Heart right ventricle (tissue), 16 donors: ENCODE results near the gene MARK3. TPM values are rescaled to one million over a fixed set of nuclear protein-coding genes. Genes with fewer than 3 reads are reported as not detected.

Source experiments
- ATAC-seq, 8 donors: fragments of 200-7000 bp; cut with Tn5 transposase; one replicate each; pipeline ENCODE4 v1.9.1; 2020; ENCODE audit warnings: mild to moderate bottlenecking in 8 of 8, moderate library complexity in 8 of 8, moderate number of reproducible peaks in 1 of 8
- DNase-seq, 2 donors: peaks; one replicate each; pipeline ENCODE4 v3.0.0-alpha.2; 2020
- H3K27ac ChIP-seq, 10 donors: fragments of 200-600 bp; sonication (generic) in 2 of 10; one replicate each; pipeline versions ENCODE4 v1.5.0 to v1.8.0; 2020 to 2022; ENCODE audit warnings: mild to moderate bottlenecking in 3 of 10
- H3K27me3 ChIP-seq, 7 donors: fragments of 200-600 bp; one replicate each; pipeline ENCODE4 v1.8.0; 2021 to 2022; ENCODE audit warnings: mild to moderate bottlenecking in 2 of 7
- H3K36me3 ChIP-seq, 9 donors: fragments of 200-600 bp; sonication (generic) in 1 of 9; one replicate each; pipeline versions ENCODE4 v1.5.0 to v1.8.0; 2020 to 2022; ENCODE audit warnings: mild to moderate bottlenecking in 2 of 9
- H3K4me1 ChIP-seq, 9 donors: fragments of 200-600 bp; sonication (generic) in 1 of 9; one replicate each; pipeline versions ENCODE4 v1.5.0 to v1.8.0; 2020 to 2022; ENCODE audit warnings: mild to moderate bottlenecking in 4 of 9
- H3K4me3 ChIP-seq, 10 donors: fragments of 200-600 bp; sonication (generic) in 2 of 10; one replicate each; pipeline versions ENCODE4 v1.5.0 to v1.8.0; 2020 to 2022; ENCODE audit warnings: mild to moderate bottlenecking in 7 of 10, moderate library complexity in 2 of 10
- H3K9me3 ChIP-seq, 11 donors: fragments of 200-600 bp in 10 of 11; sonication (generic) in 2 of 11; one replicate each; pipeline versions ENCODE4 v1.5.0 to v1.8.0; 2013 to 2022; ENCODE audit warnings: mild to moderate bottlenecking in 2 of 11, control low read depth in 1 of 11, moderate library complexity in 1 of 11
- CTCF ChIP-seq, 9 donors: fragments of 200-600 bp; sonication (generic) in 2 of 9; IDR thresholded peaks; one replicate each; pipeline versions ENCODE4 v1.5.0 to v1.8.0; 2021 to 2022; ENCODE audit warnings: antibody characterized with exemption in 9 of 9, mild to moderate bottlenecking in 5 of 9, moderate library complexity in 1 of 9
- WGBS, 2 donors: extraction: QIAGEN DNeasy Blood & Tissue Kit; methylation state at CpG; one replicate each; pipeline ENCODE4 v1.1.7; 2013; ENCODE audit warnings: inconsistent platforms in 1 of 2; 5-methylcytosine and 5-hydroxymethylcytosine counted together
- intact Hi-C, 10 donors: fragments of 100-400 bp; cut with DNase I; formaldehyde crosslinking; loops; one replicate each; pipeline versions ENCODE4 v1.11.1 to v1.14.2; 2022
- polyA plus RNA-seq, 2 donors: library from polyadenylated mRNA; stranded (reverse); fragments of 200-250 nt; gene quantifications; one replicate each; pipeline ENCODE4 v1.2.3, GENCODE V29; 2013
- total RNA-seq, 10 donors: library from RNA; stranded (reverse); fragmentation: NEBNext Ultra II Directional in 3 of 10; extraction: Animal tissue kit (Norgen Biotek cat#: 25700) in 3 of 10; gene quantifications; one replicate each; pipeline versions ENCODE4 v1.2.1 to v1.2.4, GENCODE V29; 2021 to 2023
- donor health status: Arrhythmogenic right ventricular cardiomyopathy.
- donor health status: ischemic (EF 13 %, LVEDD 7.1; RV severe dilation, severe dysfunction).
- donor health status: healthy with polysubstance abuse.
- donor health status: DM: no; HTN: yes; CAD: no.
- donor health status: DM: no; HTN: no; CAD: no.
- donor health status: ischemic (EF 25% LVEDD 6.9; RV normal size, moderate dysfunction).
- donor health status: ischemic (EF 25% LVEDD 5.7; RV mildly dilated, moderate dysfunction).
- donor health status: healthy.
- donor health status: DM: yes; HTN: yes; CAD: no.
- donor health status: Ischemic cardiomyopathy.
- donor health status: ischemic (EF 35%, LVEDD 5.7; RV mildly dilated, moderate dysfunction).
- donor health status: nonischemic (EF 11% LVEDD 7.7; RV severe dilation, severe dysfunction).
- donor health status: DM: yes; HTN: yes; CAD: no.
- donor health status: PGD.
- donor health status: ischemic (EF 29% LVEDD 5.4; RV normal size, mild dysfunction).
- donor health status: nonischemic (EF 23%, LVEDD 6.1; RV moderate dilation, normal function).

The MARK3 gene
- total and polyA plus RNA-seq, 12 donors = 62.3 to 246 (median 77.1) TPM

GRCh38 chr14:103526247-103526913 is 141.2 kb downstream of the MARK3 start:
- no peaks in the 10 kb centered on the region for H3K9me3 ChIP-seq
- no peaks in the 10 kb centered on the region for H3K36me3 ChIP-seq
- intact Hi-C loops = no loop called here
- peak in 1 of 2 donors; percentile 15 for DNase-seq
- WGBS, 2 donors = 68 to 72% methylated on average over 8 of the region's 8 CpGs
- no peak for TF ChIP-seq CTCF (IDR thresholded peaks at IDR 0.05)
- peaks cover 0 to 29% (median 0%) of the 10 kb centered on the region in 7 donors for H3K27me3 ChIP-seq
- no peak for ATAC-seq
- H3K27ac ChIP-seq = peak overlapping the region in 8 of 10 donors; percentile 25 to 89 (median 46)
- H3K4me3 ChIP-seq = no peak overlapping the region
- H3K4me1 ChIP-seq = peaks cover 15 to 79% (median 59%) of the 10 kb centered on the region in 9 donors

- Histone ChIP-seq H3K36me3 (no peaks in the 10 kb centered on the region), H3K27me3 (peaks cover 0 to 24% (median 0%) of the 10 kb centered on the region in 7 donors), H3K4me3 (no peak overlapping the region), H3K9me3 (no peaks in the 10 kb centered on the region), H3K27ac (peak overlapping the region in 6 of 10 donors; percentile 2 to 95 (median 49)), H3K4me1 (peaks cover 11 to 77% (median 57%) of the 10 kb centered on the region in 9 donors)
- intact Hi-C loops = no loop called here
- ATAC-seq (no peak), DNase-seq (no peak)
- no peak for TF ChIP-seq CTCF (IDR thresholded peaks at IDR 0.05)
- 85 to 91% methylated on average over 1 of the region's 1 CpG for WGBS, 2 donors
Observed at GRCh38 chr14:103526914-103527248, 141.7 kb downstream of the MARK3 start.

- Histone ChIP-seq H3K36me3 (peaks cover 0 to 3% (median 0%) of the 10 kb centered on the region in 9 donors), H3K27ac (peak overlapping the region; percentile 82 to 97 (median 94)), H3K27me3 (peaks cover 0 to 19% (median 0%) of the 10 kb centered on the region in 7 donors), H3K4me3 (peak overlapping the region in 5 of 10 donors; percentile 89 to 98 (median 91)), H3K4me1 (peaks cover 11 to 73% (median 53%) of the 10 kb centered on the region in 9 donors), H3K9me3 (no peaks in the 10 kb centered on the region)
- DNase-seq (peak in 1 of 2 donors; percentile 19), ATAC-seq (peak in 5 of 8 donors; percentile 0 to 5 (median 1))
- no peak for TF ChIP-seq CTCF (IDR thresholded peaks at IDR 0.05)
- intact Hi-C loops = no loop called here
- WGBS, 2 donors = 80 to 81% methylated on average over 14 of the region's 14 CpGs
Observed at GRCh38 chr14:103527408-103528145, 142.4 kb downstream of the MARK3 start.

- H3K27ac ChIP-seq = peak overlapping the region; percentile 82 to 97 (median 94)
- ATAC-seq (peak; percentile 14 to 75 (median 51)), DNase-seq (peak in 1 of 2 donors; percentile 31)
- 24 to 26% methylated on average over 10 of the region's 10 CpGs for WGBS, 2 donors
- peak overlapping the region; percentile 33 to 98 (median 90) for H3K4me3 ChIP-seq
- intact Hi-C loops = no loop called here
- peaks cover 11 to 68% (median 48%) of the 10 kb centered on the region in 9 donors for H3K4me1 ChIP-seq
- peaks cover 0 to 9% (median 0%) of the 10 kb centered on the region in 9 donors for H3K36me3 ChIP-seq
- H3K27me3 ChIP-seq = peaks cover 0 to 14% (median 0%) of the 10 kb centered on the region in 7 donors
- TF ChIP-seq CTCF (IDR thresholded peaks at IDR 0.05) = no peak
- H3K9me3 ChIP-seq = no peaks in the 10 kb centered on the region
Observed at GRCh38 chr14:103528146-103528586, 143.0 kb downstream of the MARK3 start.
